Loucy (cell line): ENCODE results near the gene TTC23.

Experiments used
- H2AFZ ChIP-seq: fragments of 200-600 bp; sonication (generic); 2 replicates; pipeline ENCODE4 v1.6.0; 2016; ENCODE audit warnings: antibody characterized with exemption, mild to moderate bottlenecking, low read length, moderate library complexity
- H3F3A ChIP-seq: fragments of 200-600 bp; 2 replicates; pipeline ENCODE4 v1.6.0; 2016; ENCODE audit warnings: antibody characterized with exemption, low read depth, mild to moderate bottlenecking
- H3K27me3 ChIP-seq: fragments of 200-600 bp; sonication (generic); 2 replicates; pipeline ENCODE4 v1.6.1; 2014; ENCODE audit warnings: low read length, mild to moderate bottlenecking; ENCODE audit not compliant: insufficient read depth, poor library complexity, severe bottlenecking
- H3K36me3 ChIP-seq: fragments of 200-600 bp; sonication (generic); 2 replicates; pipeline ENCODE4 v1.6.1; 2016; ENCODE audit warnings: low read length; ENCODE audit not compliant: insufficient read depth
- H3K4me1 ChIP-seq: fragments of 200-600 bp; sonication (generic); 2 replicates; pipeline ENCODE4 v1.5.1; 2014; ENCODE audit warnings: low read length, mild to moderate bottlenecking; ENCODE audit not compliant: insufficient read depth, poor library complexity, severe bottlenecking
- H3K4me2 ChIP-seq: fragments of 200-600 bp; sonication (generic); 2 replicates; pipeline ENCODE4 v1.6.0; 2014; ENCODE audit warnings: antibody characterized with exemption, low read length, low read depth, mild to moderate bottlenecking; ENCODE audit not compliant: poor library complexity, severe bottlenecking
- H3K4me3 ChIP-seq: fragments of 200-600 bp; sonication (generic); 2 replicates; pipeline ENCODE4 v1.5.1; 2014; ENCODE audit warnings: low read length, mild to moderate bottlenecking, mixed read lengths; ENCODE audit not compliant: poor library complexity, severe bottlenecking
- H3K79me2 ChIP-seq: fragments of 200-600 bp; sonication (generic); 2 replicates; pipeline ENCODE4 v1.6.1; 2014; ENCODE audit warnings: low read length; ENCODE audit not compliant: insufficient read depth
- H3K9ac ChIP-seq: fragments of 200-600 bp; sonication (generic); 2 replicates; pipeline ENCODE4 v1.6.0; 2014; ENCODE audit warnings: mild to moderate bottlenecking, low read depth, low read length, moderate library complexity; ENCODE audit not compliant: poor library complexity, severe bottlenecking
- H3K9me2 ChIP-seq: fragments of 200-600 bp; sonication (generic); replicated peaks from 2 replicates; pipeline ENCODE4 v1.6.1; 2016; ENCODE audit warnings: low read depth, low read length, mixed read lengths
- H3K9me3 ChIP-seq: fragments of 200-600 bp; sonication (generic); 2 replicates; pipeline ENCODE4 v1.6.1; 2014; ENCODE audit warnings: mild to moderate bottlenecking, antibody characterized with exemption, low read length, low read depth; ENCODE audit not compliant: insufficient read depth
- H4K20me1 ChIP-seq: fragments of 200-600 bp; sonication (generic); 2 replicates; pipeline ENCODE4 v1.6.0; 2014; ENCODE audit warnings: antibody characterized with exemption, low read length, mild to moderate bottlenecking; ENCODE audit not compliant: insufficient read depth, poor library complexity, severe bottlenecking
- EZH2phosphoT487 ChIP-seq: fragments of 200-600 bp; IDR thresholded peaks from 2 replicates; pipeline ENCODE4 v1.6.1; 2018; ENCODE audit warnings: antibody characterized with exemption, mild to moderate bottlenecking, moderate library complexity, borderline replicate concordance
- TF ChIP-seq, protein P1 (sequence below): fragments of 200-600 bp; sonication (generic); conservative IDR thresholded peaks from 2 replicates; pipeline ENCODE4 v1.5.1; 2014; ENCODE audit warnings: mild to moderate bottlenecking, antibody characterized with exemption, low read length

Gene TTC23

DNA sequence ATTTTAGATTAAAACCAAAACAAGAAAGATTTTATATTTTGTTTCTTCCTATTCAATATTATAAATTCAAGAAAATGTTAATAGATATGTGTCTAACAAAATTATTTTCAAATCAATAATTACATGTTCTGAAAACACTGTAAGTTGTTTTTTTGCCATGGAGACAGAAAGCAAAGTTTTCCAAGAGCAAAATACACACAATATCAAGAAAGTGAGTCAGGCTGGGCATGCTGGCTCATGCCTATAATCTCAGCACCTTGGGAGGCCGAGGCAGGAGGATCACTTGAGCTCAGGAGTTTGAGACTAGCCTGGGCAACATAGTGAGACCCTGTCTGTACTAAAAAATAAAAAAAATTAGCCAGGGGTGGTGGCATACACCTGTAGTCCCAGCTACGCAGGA is 71.7 kb downstream of the TTC23 start:
- no peak for TF ChIP-seq EZH2phosphoT487
- TF ChIP-seq, protein P1, sequence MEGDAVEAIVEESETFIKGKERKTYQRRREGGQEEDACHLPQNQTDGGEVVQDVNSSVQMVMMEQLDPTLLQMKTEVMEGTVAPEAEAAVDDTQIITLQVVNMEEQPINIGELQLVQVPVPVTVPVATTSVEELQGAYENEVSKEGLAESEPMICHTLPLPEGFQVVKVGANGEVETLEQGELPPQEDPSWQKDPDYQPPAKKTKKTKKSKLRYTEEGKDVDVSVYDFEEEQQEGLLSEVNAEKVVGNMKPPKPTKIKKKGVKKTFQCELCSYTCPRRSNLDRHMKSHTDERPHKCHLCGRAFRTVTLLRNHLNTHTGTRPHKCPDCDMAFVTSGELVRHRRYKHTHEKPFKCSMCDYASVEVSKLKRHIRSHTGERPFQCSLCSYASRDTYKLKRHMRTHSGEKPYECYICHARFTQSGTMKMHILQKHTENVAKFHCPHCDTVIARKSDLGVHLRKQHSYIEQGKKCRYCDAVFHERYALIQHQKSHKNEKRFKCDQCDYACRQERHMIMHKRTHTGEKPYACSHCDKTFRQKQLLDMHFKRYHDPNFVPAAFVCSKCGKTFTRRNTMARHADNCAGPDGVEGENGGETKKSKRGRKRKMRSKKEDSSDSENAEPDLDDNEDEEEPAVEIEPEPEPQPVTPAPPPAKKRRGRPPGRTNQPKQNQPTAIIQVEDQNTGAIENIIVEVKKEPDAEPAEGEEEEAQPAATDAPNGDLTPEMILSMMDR, result no peak

DNA sequence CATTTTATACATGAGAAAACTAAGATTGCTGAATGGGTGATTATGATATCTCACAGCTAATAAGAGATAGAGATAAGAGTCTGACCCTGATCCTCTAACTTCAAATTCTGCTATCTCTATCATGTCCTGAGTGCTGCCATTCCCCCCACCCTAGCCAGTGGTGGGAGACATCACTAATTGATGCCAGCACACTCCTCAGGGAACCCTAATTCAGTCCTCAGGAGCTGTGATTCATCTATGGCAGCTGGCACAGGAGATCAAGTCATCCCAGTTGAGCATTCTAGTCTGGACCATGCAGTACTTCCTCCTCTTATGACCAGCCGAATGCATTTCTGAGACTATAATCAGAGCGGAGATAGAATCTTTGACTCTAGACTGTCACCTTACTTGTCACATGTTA is 72.6 kb downstream of the TTC23 start:
- H3K79me2 ChIP-seq, result no peaks in the 10 kb centered on the region
- no peaks in the 10 kb centered on the region for H3F3A ChIP-seq
- no peaks in the 10 kb centered on the region for H3K9me2 ChIP-seq
- H3K4me2 ChIP-seq, result no peak overlapping the region
- no peaks in the 10 kb centered on the region for H3K9me3 ChIP-seq
- no peaks in the 10 kb centered on the region for H3K4me1 ChIP-seq
- no peaks in the 10 kb centered on the region for H3K36me3 ChIP-seq
- no peak overlapping the region for H2AFZ ChIP-seq
- TF ChIP-seq, protein P1, result no peak
- no peak for TF ChIP-seq EZH2phosphoT487
- no peak overlapping the region for H3K4me3 ChIP-seq
- H3K27me3 ChIP-seq, result no peaks in the 10 kb centered on the region
- no peaks in the 10 kb centered on the region for H4K20me1 ChIP-seq
- H3K9ac ChIP-seq, result no peak overlapping the region

More for the DNA sequence above, 71.7 kb downstream of the TTC23 start:
- Histone ChIP-seq H3K9ac (no peak overlapping the region), H3K79me2 (no peaks in the 10 kb centered on the region), H3F3A (no peaks in the 10 kb centered on the region), H3K4me3 (no peak overlapping the region), H2AFZ (no peak overlapping the region), H3K4me1 (no peaks in the 10 kb centered on the region), H3K4me2 (no peak overlapping the region), H3K9me3 (no peaks in the 10 kb centered on the region), H4K20me1 (no peaks in the 10 kb centered on the region), H3K36me3 (no peaks in the 10 kb centered on the region), H3K9me2 (no peaks in the 10 kb centered on the region), H3K27me3 (no peaks in the 10 kb centered on the region)

- TF ChIP-seq EZH2phosphoT487, result no peak
- TF ChIP-seq, protein P1, result no peak
- H3K4me3 ChIP-seq, result no peak overlapping the region
- H3K79me2 ChIP-seq, result no peaks in the 10 kb centered on the region
- H3K36me3 ChIP-seq, result no peaks in the 10 kb centered on the region
- no peaks in the 10 kb centered on the region for H3K9me2 ChIP-seq
- no peaks in the 10 kb centered on the region for H3F3A ChIP-seq
- H3K4me2 ChIP-seq, result no peak overlapping the region
- no peaks in the 10 kb centered on the region for H3K27me3 ChIP-seq
- H4K20me1 ChIP-seq, result no peaks in the 10 kb centered on the region
- H3K4me1 ChIP-seq, result no peaks in the 10 kb centered on the region
- H3K9me3 ChIP-seq, result no peaks in the 10 kb centered on the region
- H3K9ac ChIP-seq, result no peak overlapping the region
- H2AFZ ChIP-seq, result no peak overlapping the region; the same call in 1 of the 2 replicates
These were observed 74.6 kb downstream of the TTC23 start for GRCh38 chr15:99174567-99175395.
